Effector memory CD4-positive, alpha-beta T cell (primary cell): Measurements from ENCODE around the gene HSPG2.

ENCODE experiments used
- DNase-seq, 3 donors: peaks; one replicate each; pipeline ENCODE4 v3.0.0-alpha.2; 2020
- H3K27ac ChIP-seq: 2 replicates; pipeline ENCODE4 v1.7.0; 2013; ENCODE audit warnings: mild to moderate bottlenecking, low read length, moderate library complexity; ENCODE audit not compliant: insufficient read depth, poor library complexity, severe bottlenecking
- H3K27me3 ChIP-seq: replicated peaks from 2 replicates; pipeline ENCODE4 v1.7.0; 2013; ENCODE audit warnings: mild to moderate bottlenecking, low read length; ENCODE audit not compliant: insufficient read depth, control insufficient read depth, poor library complexity, severe bottlenecking
- H3K36me3 ChIP-seq: 2 replicates; pipeline ENCODE4 v1.7.0; 2013; ENCODE audit warnings: mild to moderate bottlenecking, low read length, moderate library complexity; ENCODE audit not compliant: control insufficient read depth, insufficient read depth
- H3K4me1 ChIP-seq: 2 replicates; pipeline ENCODE4 v1.7.0; 2013; ENCODE audit warnings: low read length, mild to moderate bottlenecking; ENCODE audit not compliant: control insufficient read depth, insufficient read depth, poor library complexity, severe bottlenecking
- H3K4me3 ChIP-seq: 2 replicates; pipeline ENCODE4 v1.7.0; 2013; ENCODE audit warnings: low read length, low read depth, mild to moderate bottlenecking; ENCODE audit not compliant: insufficient read depth, poor library complexity, severe bottlenecking
- H3K9me3 ChIP-seq: 2 replicates; pipeline ENCODE4 v1.7.0; 2013; ENCODE audit warnings: mild to moderate bottlenecking, low read length, moderate library complexity; ENCODE audit not compliant: control insufficient read depth

Gene HSPG2

GRCh38 chr1:21880619-21880970 lies 56.5 kb downstream of the HSPG2 start:
- no peaks in the 10 kb centered on the region for H3K36me3 ChIP-seq

GRCh38 chr1:21879928-21880618 lies 57.0 kb downstream of the HSPG2 start:
- Histone ChIP-seq H3K4me3 (no peak overlapping the region), H3K27me3 (no peaks in the 10 kb centered on the region), H3K9me3 (no peaks in the 10 kb centered on the region), H3K4me1 (no peaks in the 10 kb centered on the region), H3K36me3 (no peaks in the 10 kb centered on the region), H3K27ac (no peak overlapping the region)
- DNase-seq: no peak

More at GRCh38 chr1:21880619-21880970, 56.5 kb downstream of the HSPG2 start:
- Histone ChIP-seq H3K27ac (no peak overlapping the region), H3K4me3 (no peak overlapping the region), H3K9me3 (no peaks in the 10 kb centered on the region), H3K4me1 (no peaks in the 10 kb centered on the region), H3K27me3 (no peaks in the 10 kb centered on the region)
- DNase-seq: no peak

GRCh38 chr1:21878840-21879478 lies 58.2 kb downstream of the HSPG2 start:
- no peaks in the 10 kb centered on the region for H3K9me3 ChIP-seq
- H3K27ac ChIP-seq: no peak overlapping the region
- no peaks in the 10 kb centered on the region for H3K4me1 ChIP-seq
- no peak overlapping the region for H3K4me3 ChIP-seq
- DNase-seq: no peak
- no peaks in the 10 kb centered on the region for H3K36me3 ChIP-seq
- no peaks in the 10 kb centered on the region for H3K27me3 ChIP-seq

- Histone ChIP-seq H3K4me1 (no peaks in the 10 kb centered on the region), H3K27me3 (no peaks in the 10 kb centered on the region), H3K36me3 (no peaks in the 10 kb centered on the region), H3K9me3 (no peaks in the 10 kb centered on the region), H3K4me3 (no peak overlapping the region), H3K27ac (no peak overlapping the region)
- no peak for DNase-seq
Measured at GRCh38 chr1:21878009-21878773, 58.9 kb downstream of the HSPG2 start.

- Histone ChIP-seq H3K27ac (no peak overlapping the region), H3K4me3 (no peak overlapping the region), H3K36me3 (no peaks in the 10 kb centered on the region), H3K9me3 (no peaks in the 10 kb centered on the region), H3K27me3 (no peaks in the 10 kb centered on the region), H3K4me1 (no peaks in the 10 kb centered on the region)
- no peak for DNase-seq
Measured at GRCh38 chr1:21876267-21876666, 60.8 kb downstream of the HSPG2 start.

- no peak overlapping the region for H3K27ac ChIP-seq
- no peak overlapping the region for H3K4me3 ChIP-seq
- H3K9me3 ChIP-seq: no peaks in the 10 kb centered on the region
- no peaks in the 10 kb centered on the region for H3K27me3 ChIP-seq
- no peak for DNase-seq
- H3K36me3 ChIP-seq: no peaks in the 10 kb centered on the region
- H3K4me1 ChIP-seq: no peaks in the 10 kb centered on the region
Measured at GRCh38 chr1:21875621-21876063, 61.5 kb downstream of the HSPG2 start.

- Histone ChIP-seq H3K36me3 (no peaks in the 10 kb centered on the region), H3K9me3 (no peaks in the 10 kb centered on the region), H3K4me3 (no peak overlapping the region), H3K4me1 (no peaks in the 10 kb centered on the region), H3K27me3 (no peaks in the 10 kb centered on the region), H3K27ac (no peak overlapping the region)
- no peak for DNase-seq
Measured at GRCh38 chr1:21874778-21875547, 62.1 kb downstream of the HSPG2 start.

GRCh38 chr1:21874328-21874727 lies 62.8 kb downstream of the HSPG2 start:
- H3K27ac ChIP-seq: no peak overlapping the region
- H3K4me1 ChIP-seq: no peaks in the 10 kb centered on the region
- H3K27me3 ChIP-seq: no peaks in the 10 kb centered on the region
- no peak overlapping the region for H3K4me3 ChIP-seq
- no peak for DNase-seq
- H3K36me3 ChIP-seq: no peaks in the 10 kb centered on the region
- H3K9me3 ChIP-seq: no peaks in the 10 kb centered on the region

- Histone ChIP-seq H3K9me3 (no peaks in the 10 kb centered on the region), H3K27me3 (no peaks in the 10 kb centered on the region), H3K4me1 (no peaks in the 10 kb centered on the region), H3K27ac (no peak overlapping the region), H3K4me3 (no peak overlapping the region), H3K36me3 (no peaks in the 10 kb centered on the region)
- DNase-seq: no peak
Measured at GRCh38 chr1:21873761-21874160, 63.3 kb downstream of the HSPG2 start.
